B cell (primary cell): ENCODE results near the gene GPR33.

ENCODE experiments used
- EZH2 ChIP-seq: IDR thresholded peaks from 2 replicates; pipeline ENCODE4 v1.6.1; 2012; ENCODE audit warnings: borderline replicate concordance, low read depth, mild to moderate bottlenecking, moderate library complexity, low read length; ENCODE audit not compliant: insufficient read depth, poor library complexity, severe bottlenecking
- TF ChIP-seq, protein P1 (sequence below): fragments of 200-600 bp; IDR thresholded peaks from one replicate; pipeline ENCODE4 v1.8.0; 2022; ENCODE audit warnings: antibody characterized with exemption, mild to moderate bottlenecking

DNA sequence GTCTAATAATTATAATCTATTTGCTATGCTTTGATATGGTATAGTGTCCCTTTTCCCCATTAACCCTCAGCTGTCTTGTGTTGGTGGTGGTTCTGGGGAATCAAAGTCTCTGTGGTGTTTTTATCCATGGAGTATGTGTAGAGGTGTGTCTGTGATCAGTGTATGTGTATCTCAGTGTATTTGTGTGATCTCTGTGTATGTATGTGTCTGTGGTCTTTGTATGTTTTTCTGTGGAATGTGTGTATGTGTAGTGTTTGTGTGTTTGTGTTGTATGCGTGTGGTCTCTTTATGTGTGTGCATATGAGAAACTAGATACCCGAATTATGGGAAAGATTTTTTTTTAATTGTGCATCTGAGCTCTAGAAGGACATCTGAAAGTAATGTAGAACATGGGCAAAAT lies 1.1 kb downstream of the GPR33 start:
- TF ChIP-seq, protein P1, sequence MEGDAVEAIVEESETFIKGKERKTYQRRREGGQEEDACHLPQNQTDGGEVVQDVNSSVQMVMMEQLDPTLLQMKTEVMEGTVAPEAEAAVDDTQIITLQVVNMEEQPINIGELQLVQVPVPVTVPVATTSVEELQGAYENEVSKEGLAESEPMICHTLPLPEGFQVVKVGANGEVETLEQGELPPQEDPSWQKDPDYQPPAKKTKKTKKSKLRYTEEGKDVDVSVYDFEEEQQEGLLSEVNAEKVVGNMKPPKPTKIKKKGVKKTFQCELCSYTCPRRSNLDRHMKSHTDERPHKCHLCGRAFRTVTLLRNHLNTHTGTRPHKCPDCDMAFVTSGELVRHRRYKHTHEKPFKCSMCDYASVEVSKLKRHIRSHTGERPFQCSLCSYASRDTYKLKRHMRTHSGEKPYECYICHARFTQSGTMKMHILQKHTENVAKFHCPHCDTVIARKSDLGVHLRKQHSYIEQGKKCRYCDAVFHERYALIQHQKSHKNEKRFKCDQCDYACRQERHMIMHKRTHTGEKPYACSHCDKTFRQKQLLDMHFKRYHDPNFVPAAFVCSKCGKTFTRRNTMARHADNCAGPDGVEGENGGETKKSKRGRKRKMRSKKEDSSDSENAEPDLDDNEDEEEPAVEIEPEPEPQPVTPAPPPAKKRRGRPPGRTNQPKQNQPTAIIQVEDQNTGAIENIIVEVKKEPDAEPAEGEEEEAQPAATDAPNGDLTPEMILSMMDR = no peak
- no peak for TF ChIP-seq EZH2
